Neural cell (in vitro differentiated cells): ENCODE data around the gene STAG2. TPM values are rescaled to one million over a fixed set of nuclear protein-coding genes. Genes with fewer than 3 reads are reported as not detected.
"Not testable (repeated sequence)": the region's sequence is repeated elsewhere in the genome, so short reads cannot be mapped to it uniquely, and the experiment has no call there.

Experiments used
- H2AFZ ChIP-seq: fragments of 200-600, 300-800 bp; sonication (generic), shearing (Covaris generic); 2 replicates; pipeline ENCODE4 v1.6.0; 2014; ENCODE audit warnings: low read depth, mild to moderate bottlenecking, antibody characterized with exemption, low read length, moderate library complexity
- H3F3A ChIP-seq: fragments of 200-600 bp; shearing (Covaris generic); 2 replicates; pipeline ENCODE4 v1.6.1; 2016; ENCODE audit warnings: mild to moderate bottlenecking, moderate library complexity, mixed read lengths, antibody characterized with exemption, low read length; ENCODE audit not compliant: insufficient read depth, poor library complexity, severe bottlenecking
- H3K27ac ChIP-seq: fragments of 200-600, 300-800 bp; sonication (generic), shearing (Covaris generic); 2 replicates; pipeline ENCODE4 v1.5.1; 2014; ENCODE audit warnings: mild to moderate bottlenecking, low read length, moderate library complexity
- H3K27me3 ChIP-seq: fragments of 300-800, 200-600 bp; sonication (generic), shearing (Covaris generic); 2 replicates; pipeline ENCODE4 v1.6.0; 2014; ENCODE audit warnings: mild to moderate bottlenecking, low read depth, low read length, moderate library complexity; ENCODE audit not compliant: insufficient read depth
- H3K36me3 ChIP-seq: fragments of 300-800, 200-600 bp; sonication (generic), shearing (Covaris generic); 2 replicates; pipeline ENCODE4 v1.5.1; 2014; ENCODE audit warnings: mild to moderate bottlenecking, antibody characterized with exemption, low read length, moderate library complexity; ENCODE audit not compliant: insufficient read depth
- H3K4me2 ChIP-seq: fragments of 300-800, 200-600 bp; sonication (generic), shearing (Covaris generic); 2 replicates; pipeline ENCODE4 v1.6.0; 2014; ENCODE audit warnings: mild to moderate bottlenecking, low read length
- H3K4me3 ChIP-seq: fragments of 300-800, 200-600 bp; sonication (generic), shearing (Covaris generic); 2 replicates; pipeline ENCODE4 v1.5.1; 2014; ENCODE audit warnings: mild to moderate bottlenecking, low read length, moderate library complexity
- H3K79me2 ChIP-seq: fragments of 200-600 bp; shearing (Covaris generic); replicated peaks from 2 replicates; pipeline ENCODE4 v1.6.0; 2014; ENCODE audit warnings: mild to moderate bottlenecking, low read length, moderate library complexity; ENCODE audit not compliant: insufficient read depth
- H3K9ac ChIP-seq: fragments of 300-800, 200-600 bp; sonication (generic), shearing (Covaris generic); 2 replicates; pipeline ENCODE4 v1.6.1; 2016; ENCODE audit warnings: mild to moderate bottlenecking, low read length, mixed read lengths
- H3K9me2 ChIP-seq: fragments of 200-600 bp; shearing (Covaris generic); 2 replicates; pipeline ENCODE4 v1.6.1; 2016; ENCODE audit warnings: mild to moderate bottlenecking, low read length, mixed read lengths; ENCODE audit not compliant: insufficient read depth
- H3K9me3 ChIP-seq: fragments of 200-600, 300-800 bp; sonication (generic), shearing (Covaris generic); 2 replicates; pipeline ENCODE4 v1.6.1; 2016; ENCODE audit warnings: mild to moderate bottlenecking, mixed run types, low read length, moderate library complexity, mixed read lengths
- H4K20me1 ChIP-seq: fragments of 200-600 bp; shearing (Covaris generic); 2 replicates; pipeline ENCODE4 v1.6.1; 2016; ENCODE audit warnings: mild to moderate bottlenecking, mixed run types; ENCODE audit not compliant: insufficient read depth
- CTCF ChIP-seq: fragments of 450-650 bp; IDR thresholded peaks from 2 replicates; pipeline ENCODE4 v1.5.1; 2014; ENCODE audit warnings: antibody characterized with exemption, mild to moderate bottlenecking, moderate library complexity; ENCODE audit not compliant: poor library complexity, severe bottlenecking
- EP300 ChIP-seq: fragments of 450-650 bp; conservative IDR thresholded peaks from 2 replicates; pipeline ENCODE4 v1.6.1; 2014; ENCODE audit warnings: antibody characterized with exemption, mild to moderate bottlenecking, moderate library complexity; ENCODE audit not compliant: poor library complexity, severe bottlenecking
- EZH2 ChIP-seq: fragments of 200-600, 300-800 bp; shearing (Covaris generic), sonication (generic); IDR thresholded peaks from 2 replicates; pipeline ENCODE4 v1.6.1; 2014; ENCODE audit warnings: antibody characterized with exemption, low read length, borderline replicate concordance, mild to moderate bottlenecking; ENCODE audit not compliant: insufficient read depth, poor library complexity, severe bottlenecking
- MXI1 ChIP-seq: fragments of 450-650 bp; conservative IDR thresholded peaks from 2 replicates; pipeline ENCODE4 v1.6.1; 2014; ENCODE audit warnings: antibody characterized with exemption, mild to moderate bottlenecking; ENCODE audit not compliant: poor library complexity, severe bottlenecking
- POLR2AphosphoS5 ChIP-seq: IDR thresholded peaks from 2 replicates; pipeline ENCODE4 v1.6.1; 2012
- RAD21 ChIP-seq: fragments of 450-650 bp; conservative IDR thresholded peaks from 2 replicates; pipeline ENCODE4 v1.6.1; 2014; ENCODE audit warnings: antibody characterized with exemption, mild to moderate bottlenecking, moderate library complexity
- REST ChIP-seq: IDR thresholded peaks from 2 replicates; pipeline ENCODE4 v1.6.1; 2012; ENCODE audit warnings: borderline replicate concordance
- SMC3 ChIP-seq: fragments of 450-650 bp; conservative IDR thresholded peaks from 2 replicates; pipeline ENCODE4 v1.6.1; 2014; ENCODE audit warnings: antibody characterized with exemption, mild to moderate bottlenecking, moderate library complexity; ENCODE audit not compliant: poor library complexity
- TAF1 ChIP-seq: IDR thresholded peaks from 2 replicates; pipeline ENCODE4 v1.6.1; 2012; ENCODE audit warnings: low read depth
- polyA plus RNA-seq: library from polyadenylated mRNA; depleted of rRNA; stranded (reverse); fragments of >200 nt; gene quantifications from 2 replicates; pipeline ENCODE4 v1.2.3, GENCODE V29; 2014

Gene STAG2
- polyA plus RNA-seq, 1 donor from 2014 or later: 26.5 TPM

- no peaks in the 10 kb centered on the region for H3K9me2 ChIP-seq
- no peaks in the 10 kb centered on the region for H3K9me3 ChIP-seq
- no peak overlapping the region for H3K9ac ChIP-seq
- no peak overlapping the region for H2AFZ ChIP-seq
- H3K27me3 ChIP-seq: no peaks in the 10 kb centered on the region
- H3K36me3 ChIP-seq: no peaks in the 10 kb centered on the region
- H3K79me2 ChIP-seq: no peaks in the 10 kb centered on the region
- H4K20me1 ChIP-seq: no peaks in the 10 kb centered on the region
- H3K27ac ChIP-seq: no peak overlapping the region
- no peak overlapping the region for H3K4me3 ChIP-seq
- H3F3A ChIP-seq: no peaks in the 10 kb centered on the region
- TF ChIP-seq REST (no peak), CTCF (no peak), EZH2 (no peak), RAD21 (no peak), EP300 (no peak), POLR2AphosphoS5 (no peak), MXI1 (no peak), SMC3 (no peak)
- no peak overlapping the region for H3K4me2 ChIP-seq
Observed at GRCh38 chrX:124042042-124042441, 80.5 kb downstream of the STAG2 start.

- TF ChIP-seq TAF1 (no peak), REST (no peak), SMC3 (no peak), EP300 (no peak), MXI1 (no peak), RAD21 (no peak), CTCF (no peak), POLR2AphosphoS5 (no peak), EZH2 (no peak)
- H3K4me3 ChIP-seq: no peak overlapping the region
Observed at GRCh38 chrX:124045109-124045508, 83.6 kb downstream of the STAG2 start.

GRCh38 chrX:124084417-124084816, 122.9 kb downstream of the STAG2 start:
- not testable (repeated sequence) for H3F3A ChIP-seq, H3K9ac ChIP-seq, H3K36me3 ChIP-seq, H3K4me2 ChIP-seq, H3K27me3 ChIP-seq, H3K9me3 ChIP-seq, H4K20me1 ChIP-seq, H3K79me2 ChIP-seq, H3K27ac ChIP-seq, H2AFZ ChIP-seq, H3K9me2 ChIP-seq, H3K4me3 ChIP-seq

More at GRCh38 chrX:124045109-124045508, 83.6 kb downstream of the STAG2 start:
- Histone ChIP-seq H3K79me2 (no peaks in the 10 kb centered on the region), H3K27ac (no peak overlapping the region), H3F3A (no peaks in the 10 kb centered on the region), H3K9me3 (no peaks in the 10 kb centered on the region), H3K36me3 (no peaks in the 10 kb centered on the region), H3K4me2 (no peak overlapping the region), H3K27me3 (no peaks in the 10 kb centered on the region), H3K9ac (no peak overlapping the region), H2AFZ (no peak overlapping the region), H4K20me1 (no peaks in the 10 kb centered on the region), H3K9me2 (no peaks in the 10 kb centered on the region)
